AG10803 (cell line): Measurements from ENCODE around the gene KCNMA1.

ENCODE experiments used
- DNase-seq: peaks from one replicate; pipeline ENCODE4 v3.0.0; 2010; ENCODE audit warnings: low read depth
- H3K4me3 ChIP-seq: 2 replicates; pipeline ENCODE4 v1.5.1; 2011; ENCODE audit warnings: mild to moderate bottlenecking, low read length, control low read depth
- CTCF ChIP-seq: conservative IDR thresholded peaks from 2 replicates; pipeline ENCODE4 v1.5.1; 2011; ENCODE audit warnings: mild to moderate bottlenecking, low read length, control low read depth, inconsistent platforms

The KCNMA1 gene

GRCh38 chr10:77639756-77640155, 2.1 kb upstream of the KCNMA1 start:
- no peak overlapping the region for H3K4me3 ChIP-seq
- DNase-seq = no peak
- TF ChIP-seq CTCF = no peak

GRCh38 chr10:77638321-77639101, 903 bp upstream of the KCNMA1 start:
- TF ChIP-seq CTCF = no peak
- H3K4me3 ChIP-seq = peak overlapping the region; percentile 64

GRCh38 chr10:77636967-77637531, 559 bp downstream of the KCNMA1 start:
- TF ChIP-seq CTCF = no peak
- H3K4me3 ChIP-seq = peak overlapping the region; percentile 94

More at GRCh38 chr10:77638321-77639101, 903 bp upstream of the KCNMA1 start:
- peak; percentile 61 for DNase-seq

GRCh38 chr10:77636282-77636966, 1.2 kb downstream of the KCNMA1 start:
- DNase-seq = no peak
- TF ChIP-seq CTCF = 0 out of 2 replicates have a peak, but pooled peaks have one; percentile 13
- peak overlapping the region; percentile 94 for H3K4me3 ChIP-seq

More at GRCh38 chr10:77636967-77637531, 559 bp downstream of the KCNMA1 start:
- no peak for DNase-seq

- DNase-seq = no peak
- TF ChIP-seq CTCF = no peak
- peak overlapping the region; percentile 94 for H3K4me3 ChIP-seq
Measured at GRCh38 chr10:77635402-77636227, 2.0 kb downstream of the KCNMA1 start.

- DNase-seq = no peak
- TF ChIP-seq CTCF = no peak
- no peak overlapping the region; the same call in 1 of the 2 replicates for H3K4me3 ChIP-seq
Measured at GRCh38 chr10:77634939-77635338, 2.7 kb downstream of the KCNMA1 start.
